GM21576 (cell line): Measurements from ENCODE around the gene MED29.

ENCODE experiments used
- ATAC-seq: cut with Tn5 transposase; IDR thresholded peaks from one replicate; pipeline ENCODE4 v1.9.1; 2021; ENCODE audit warnings: mild to moderate bottlenecking, moderate library complexity; ENCODE audit not compliant: unreplicated experiment

Gene MED29

DNA sequence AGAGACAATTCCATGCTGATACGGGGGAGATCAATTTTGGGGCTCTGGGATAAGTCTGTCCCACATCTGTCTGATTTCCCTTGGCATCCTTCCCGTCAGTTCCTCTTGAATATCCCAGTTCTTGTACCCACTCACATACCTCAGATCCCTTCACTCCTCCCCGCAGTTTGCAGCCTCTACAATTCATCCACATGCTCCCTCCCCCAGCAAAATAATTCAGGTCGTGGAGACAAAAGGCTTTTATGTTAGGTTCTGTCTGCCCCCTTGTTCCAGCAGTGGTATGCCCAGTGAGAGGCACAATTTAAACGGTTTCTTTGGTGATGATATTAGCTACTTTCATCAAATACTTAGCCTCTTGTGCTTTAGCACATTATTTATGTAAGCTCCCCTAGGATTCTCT, 35.0 kb downstream of the MED29 start:
- ATAC-seq = no peak

DNA sequence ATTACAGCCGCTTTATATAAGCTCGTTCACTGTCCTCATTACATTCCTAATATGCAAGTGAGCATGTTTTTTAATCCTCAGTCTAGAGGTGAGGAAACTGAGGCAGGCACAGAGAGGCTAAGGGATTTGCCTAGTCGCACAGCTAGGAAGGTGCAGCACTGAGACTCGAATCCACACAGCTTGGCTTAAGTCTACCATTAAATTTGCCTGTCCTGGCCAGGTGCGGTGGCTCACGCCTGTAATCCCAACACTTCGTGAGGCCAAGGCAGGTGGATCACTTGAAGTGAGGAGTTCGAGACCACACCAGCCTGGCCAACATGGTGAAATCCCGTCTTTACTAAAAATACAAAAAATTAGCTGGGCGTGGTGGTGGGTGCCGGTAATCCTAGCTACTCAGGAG, 36.5 kb downstream of the MED29 start:
- no peak for ATAC-seq

DNA sequence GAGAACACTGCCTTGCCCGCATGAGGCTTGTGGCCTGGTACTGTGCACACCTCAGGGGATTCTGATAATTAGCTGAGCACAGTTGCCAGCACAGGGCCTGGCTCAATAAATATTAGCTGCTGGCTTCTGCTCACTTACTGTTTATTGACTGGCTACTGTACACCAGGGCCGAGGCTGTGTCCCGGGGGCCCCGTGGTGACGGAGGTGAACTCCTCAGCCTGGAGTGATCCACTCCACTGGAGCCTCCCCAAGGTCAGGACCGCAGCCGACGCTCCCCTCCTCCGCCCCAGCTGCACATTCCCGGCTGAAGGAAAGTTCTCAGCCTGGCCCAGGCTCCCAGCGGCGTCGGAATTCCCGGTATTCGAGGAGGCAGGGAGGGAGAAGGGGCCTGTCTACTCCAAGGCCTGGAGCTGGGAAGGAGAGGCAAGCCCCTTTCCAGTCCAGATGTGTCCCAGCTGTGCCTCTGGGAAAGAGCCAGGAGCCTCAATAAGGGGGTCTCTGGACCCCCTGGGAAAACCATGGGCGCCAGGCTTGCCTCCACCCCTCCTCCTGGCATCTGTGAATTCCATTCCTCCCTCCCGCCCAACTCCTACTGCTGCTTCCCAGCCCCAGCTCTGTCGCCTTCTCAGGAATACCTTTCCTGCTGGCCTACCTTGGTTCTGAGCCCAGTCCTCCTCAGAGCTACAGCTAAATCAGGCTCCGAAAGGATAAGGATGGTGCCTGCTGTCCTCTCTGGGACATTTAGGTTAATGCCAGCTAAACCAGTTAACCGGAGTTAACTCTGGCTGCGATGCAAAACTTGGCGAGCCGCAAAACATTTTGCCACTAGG, 37.3 kb downstream of the MED29 start:
- ATAC-seq = no peak

DNA sequence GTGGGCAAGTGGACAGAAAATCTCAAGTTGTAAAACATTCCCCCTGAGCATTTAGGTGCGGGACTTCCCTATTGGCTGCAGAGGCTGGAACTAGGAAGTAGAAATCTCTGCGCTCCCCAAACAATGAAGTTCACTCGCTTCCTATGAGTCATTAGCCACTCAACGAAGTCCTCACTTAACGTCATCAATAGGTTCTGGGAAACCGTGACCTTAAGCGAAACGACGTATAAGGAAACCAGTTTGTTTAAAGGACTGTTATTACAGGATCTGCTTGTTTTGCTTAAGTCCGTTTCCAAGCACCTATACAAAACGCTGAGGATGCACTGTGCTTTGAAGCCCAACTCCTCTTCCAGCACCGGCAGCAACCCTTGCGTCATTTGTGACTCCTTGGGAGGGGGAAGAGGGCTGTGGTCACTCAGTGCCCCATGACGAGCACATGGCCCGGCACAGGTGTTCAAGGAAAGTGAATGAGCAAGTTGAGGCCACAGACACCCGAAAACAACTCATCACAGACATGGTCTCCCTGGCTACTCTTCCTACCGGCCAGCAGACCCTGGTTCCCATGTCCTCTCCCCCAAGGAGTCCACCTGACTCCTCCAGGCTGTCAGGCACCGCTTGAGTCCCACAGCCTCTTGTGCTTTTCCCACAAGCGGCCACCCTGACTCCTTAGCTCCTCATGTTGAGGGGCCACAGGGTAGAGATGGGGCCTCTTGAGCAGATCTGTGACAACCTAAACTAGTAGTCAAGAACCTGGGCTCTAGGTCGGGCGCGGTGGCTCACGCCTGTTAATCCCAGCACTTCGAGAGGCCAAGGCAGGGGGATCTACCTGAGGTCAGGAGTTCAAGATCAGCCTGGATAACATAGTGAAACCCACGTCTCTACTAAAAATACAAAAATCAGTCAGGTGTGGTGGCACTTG, 39.8 kb downstream of the MED29 start:
- ATAC-seq = no peak

DNA sequence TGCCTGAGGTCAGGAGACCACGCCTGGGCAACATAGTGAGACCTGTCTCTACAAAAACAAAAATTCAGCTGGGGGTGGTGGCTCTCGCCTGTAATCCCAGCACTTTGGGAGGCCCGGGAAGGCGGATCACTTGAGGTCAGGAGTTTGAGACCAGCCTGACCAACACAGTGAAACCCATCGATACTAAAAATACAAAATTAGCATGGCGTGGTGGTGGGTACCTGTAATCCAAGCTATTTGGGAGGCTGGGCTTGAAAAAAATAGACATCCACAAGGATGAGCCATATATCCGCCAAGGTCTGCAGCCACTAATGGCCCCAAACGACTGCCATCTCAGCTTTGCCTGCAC, 41.5 kb downstream of the MED29 start:
- ATAC-seq = no peak

DNA sequence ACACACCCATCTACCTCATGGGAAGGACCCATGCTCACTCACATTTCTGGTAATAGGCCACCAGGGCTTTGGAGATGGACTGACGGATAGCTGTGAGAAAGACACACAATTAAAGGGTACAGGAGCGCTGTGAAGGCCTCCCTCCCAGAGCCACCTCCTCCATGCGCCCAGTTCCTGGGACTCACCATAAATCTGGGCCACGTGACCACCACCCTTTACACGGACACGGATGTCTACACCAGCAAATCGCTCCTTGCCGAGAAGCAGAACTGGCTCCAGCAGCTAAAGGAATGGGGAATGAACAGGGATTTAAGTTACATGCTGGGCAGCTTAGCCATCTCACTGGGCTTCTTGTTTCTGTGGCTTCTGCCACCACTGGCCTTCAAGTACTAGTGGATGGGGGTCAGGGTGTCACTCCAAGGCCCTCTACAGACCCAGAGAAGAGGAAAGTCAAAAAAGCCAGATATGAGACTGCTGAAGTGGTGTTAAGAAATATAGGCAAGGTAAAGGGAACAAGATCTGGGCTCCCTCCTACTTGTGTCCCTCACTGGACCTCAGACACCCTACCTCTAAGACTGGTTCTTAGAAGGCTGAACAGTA, 42.4 kb downstream of the MED29 start:
- ATAC-seq = no peak

DNA sequence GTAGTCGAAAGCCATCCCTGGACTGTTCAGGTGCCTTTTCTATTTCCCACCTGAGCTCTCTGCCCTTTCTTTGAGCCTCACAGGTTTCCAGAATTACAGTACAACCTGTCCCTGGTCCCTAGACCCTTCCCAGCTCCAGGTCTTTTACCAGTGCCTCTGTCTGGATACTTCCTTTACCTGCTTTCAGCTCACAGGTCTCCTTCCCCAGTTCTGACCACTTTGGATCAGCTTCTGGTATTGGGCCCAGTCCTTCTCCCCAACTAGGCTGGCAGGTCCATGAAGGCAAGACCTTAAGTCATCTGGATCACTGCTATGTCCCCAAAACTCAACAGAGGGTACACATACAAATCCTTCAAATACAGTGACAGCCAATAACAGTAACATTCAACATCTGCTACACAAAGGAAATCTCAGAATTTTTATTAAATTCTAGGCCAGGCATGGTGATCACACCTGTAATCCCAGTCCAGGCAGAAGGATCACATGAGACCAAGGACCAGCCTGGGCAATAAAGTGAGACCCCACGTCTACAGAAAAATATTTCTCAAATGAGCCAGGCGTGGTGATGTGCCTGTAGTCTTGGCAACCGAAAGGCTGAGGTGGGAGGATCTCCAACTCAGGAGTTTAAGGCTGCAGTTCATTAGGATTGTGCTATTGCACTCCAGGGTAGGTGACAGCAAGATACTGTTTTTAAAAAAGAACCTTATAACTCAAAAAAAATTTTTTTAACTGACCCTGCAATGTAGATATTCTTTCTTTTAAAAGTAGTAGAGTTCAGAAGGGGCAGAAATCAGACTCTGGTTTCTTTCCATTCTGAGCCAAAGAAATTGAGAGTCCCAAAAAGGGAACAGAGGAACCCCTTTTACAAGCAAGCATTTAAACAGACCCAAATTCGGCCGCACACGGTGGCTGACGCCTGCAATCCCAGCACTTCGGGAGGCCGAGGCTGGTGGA, 43.2 kb downstream of the MED29 start:
- ATAC-seq = no peak

DNA sequence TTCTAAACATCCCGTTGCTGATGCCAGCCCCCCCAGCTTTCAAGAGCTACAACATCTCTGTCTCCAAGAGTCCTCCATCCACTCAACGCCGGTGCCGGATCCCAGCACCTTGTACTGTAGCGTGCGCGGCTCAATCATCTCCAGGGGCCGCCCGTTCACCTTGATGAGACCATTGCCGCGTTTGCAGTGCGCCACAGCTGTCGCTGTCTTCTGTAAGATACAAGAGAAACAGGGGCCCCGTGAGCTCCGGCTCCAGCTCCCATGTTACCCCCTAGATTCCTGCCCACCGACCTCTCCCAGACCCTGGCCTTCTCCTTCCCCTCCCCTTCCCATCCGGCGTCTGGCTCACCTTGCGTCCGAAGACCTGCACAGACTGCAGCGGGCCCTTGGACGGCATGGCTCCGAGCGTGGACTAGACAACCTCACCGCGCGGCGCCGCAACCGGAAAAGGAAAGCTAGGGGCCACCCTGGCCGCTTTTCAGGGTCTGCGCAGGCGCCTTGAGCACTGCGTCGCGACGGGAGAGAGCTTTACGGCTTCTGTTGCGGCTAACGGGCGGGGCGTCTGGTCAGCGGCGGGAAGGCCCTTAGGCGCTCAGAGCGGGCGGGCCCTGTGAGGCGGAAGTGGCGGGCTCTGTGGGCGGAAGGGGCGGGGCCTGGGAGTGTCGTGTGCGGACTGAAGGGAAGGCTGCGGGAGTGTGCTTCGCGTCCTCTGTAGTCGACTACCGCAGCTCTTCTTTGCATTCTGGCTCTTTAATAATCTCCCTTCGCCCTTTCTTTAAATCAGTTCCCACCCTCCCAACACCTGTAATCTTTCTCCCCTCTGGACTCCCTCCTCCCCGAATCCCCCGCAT, 44.5 kb downstream of the MED29 start, which contains the start of gene RPS16:
TSS of gene RPS16 (minus strand) at position 451 of the 851 bp plus-strand sequence. CDS start at position 397, 54 bp downstream.
- ATAC-seq = peak; percentile 76

DNA sequence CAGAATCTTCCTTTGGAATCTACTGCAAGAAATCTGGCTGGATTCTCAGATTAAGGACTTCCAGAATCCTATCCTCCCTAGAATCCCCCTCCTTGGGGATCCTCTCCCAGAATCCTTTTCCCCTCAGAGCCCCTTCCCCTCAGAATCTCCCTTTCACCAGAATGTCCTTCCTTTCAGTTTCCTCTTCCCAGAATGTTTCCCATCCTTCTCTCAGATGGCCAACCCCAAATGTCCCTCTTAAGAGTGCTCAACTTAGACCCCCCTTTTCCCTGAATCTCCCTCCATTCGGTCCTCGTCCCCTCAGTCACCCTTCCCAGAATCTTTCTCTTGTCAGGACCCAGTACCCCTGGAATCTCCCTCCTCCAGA, 45.2 kb downstream of the MED29 start:
- no peak for ATAC-seq

DNA sequence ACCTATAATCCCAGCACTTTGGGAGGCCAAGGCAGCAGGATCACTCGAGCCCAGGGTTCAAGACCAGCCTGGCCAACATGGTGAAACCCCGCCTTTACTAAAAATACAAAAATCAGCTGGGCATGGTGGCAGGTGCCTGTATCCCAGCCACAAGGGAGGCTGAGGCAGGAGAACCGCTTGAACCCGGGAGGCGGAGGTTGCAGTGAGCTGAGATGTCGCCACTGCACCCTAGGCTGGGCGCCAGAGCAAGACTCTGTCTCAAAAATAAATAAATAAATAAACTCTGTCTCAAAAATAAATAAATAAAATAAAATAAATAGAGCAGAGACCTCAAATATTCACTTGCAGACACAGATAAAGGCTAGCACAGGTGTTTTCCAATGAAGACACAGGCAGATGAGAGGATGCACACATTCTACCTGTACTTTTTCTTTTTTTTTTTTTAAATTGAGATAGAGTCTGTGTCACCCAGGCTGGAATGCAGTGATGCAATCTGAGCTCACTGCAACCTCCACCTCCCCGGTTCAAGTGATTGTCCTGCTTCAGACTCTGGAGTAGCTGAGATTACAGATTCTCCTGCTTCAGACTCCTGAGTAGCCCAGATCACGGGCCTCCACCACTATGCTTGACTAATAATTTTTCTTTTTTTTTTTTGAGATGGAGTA, 47.2 kb downstream of the MED29 start:
- ATAC-seq = no peak

DNA sequence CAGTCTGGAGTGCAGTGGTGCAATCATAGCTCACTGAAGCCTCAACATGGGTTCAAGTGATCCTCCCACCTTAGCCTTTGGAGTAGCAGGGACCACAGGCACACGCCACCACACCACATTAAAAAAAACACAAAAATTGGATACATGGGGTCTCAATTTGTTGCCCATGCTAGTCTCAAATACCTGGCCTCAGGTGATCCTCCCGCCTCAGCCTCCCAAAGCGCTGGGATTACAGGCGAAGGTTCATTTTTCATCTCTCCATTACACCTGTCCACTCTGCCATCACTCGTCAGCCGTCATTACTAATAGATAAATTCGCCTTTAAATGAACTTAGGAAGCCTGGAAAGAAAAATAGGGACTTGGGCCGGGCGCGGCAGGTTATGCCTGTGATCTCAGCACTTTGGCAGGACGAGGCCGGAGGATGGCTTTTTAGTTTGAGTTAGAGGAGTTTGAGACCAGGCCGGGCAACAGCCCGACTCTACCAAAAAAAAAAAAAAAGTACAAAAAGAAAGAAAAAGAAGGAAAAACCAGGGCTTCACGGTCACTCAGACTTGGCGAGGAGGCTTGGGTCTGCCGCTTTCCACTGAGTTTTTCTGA, 53.5 kb downstream of the MED29 start:
- no peak for ATAC-seq

DNA sequence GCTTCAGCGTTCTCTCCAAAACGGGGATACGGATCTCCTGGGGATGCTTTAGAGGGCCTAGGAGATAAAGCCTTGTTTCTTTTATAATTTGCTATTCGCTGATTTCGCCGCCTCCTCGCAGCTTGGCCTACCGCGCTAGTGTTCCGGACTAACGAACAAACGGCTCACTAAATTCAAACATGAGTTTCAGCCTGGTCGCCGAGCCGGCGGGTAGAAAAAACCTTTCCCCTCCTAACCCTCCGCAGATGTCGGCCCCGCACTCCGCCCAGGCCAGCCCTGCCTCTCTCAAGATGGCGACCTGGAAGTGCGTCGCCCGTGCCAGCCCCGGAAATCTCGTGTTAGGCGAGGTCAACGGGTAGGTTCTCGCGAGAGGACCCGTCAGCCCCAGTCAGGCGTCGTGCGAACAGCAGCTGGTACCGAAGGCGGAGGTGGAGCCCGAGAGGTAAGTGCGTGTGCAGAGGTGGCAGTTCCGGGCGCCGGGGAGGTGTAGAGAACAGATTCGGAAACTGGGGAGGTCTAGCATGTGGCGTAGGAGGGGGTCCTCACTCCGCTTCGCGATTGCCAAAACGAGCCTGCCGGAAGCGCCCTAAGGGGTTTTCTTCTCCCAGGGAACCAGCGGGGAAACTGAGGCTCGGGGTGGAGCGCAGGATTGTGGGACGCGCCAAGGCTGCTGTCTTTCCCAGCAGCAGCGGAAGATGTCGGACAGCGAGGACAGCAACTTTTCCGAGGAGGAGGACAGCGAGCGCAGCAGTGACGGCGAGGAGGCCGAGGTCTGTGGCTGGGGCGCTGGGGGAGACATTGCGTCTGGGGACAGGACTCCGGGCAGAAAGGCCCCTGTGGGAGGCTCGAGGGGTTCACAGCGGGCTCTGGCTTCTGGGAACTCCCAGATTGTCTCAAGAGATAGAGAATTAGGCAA, 54.3 kb downstream of the MED29 start, which contains the start of gene SUPT5H:
TSS of gene SUPT5H (plus strand) at position 387 of the 916 bp plus-strand sequence. CDS start at position 696, 309 bp downstream.
- ATAC-seq = peak; percentile 70

DNA sequence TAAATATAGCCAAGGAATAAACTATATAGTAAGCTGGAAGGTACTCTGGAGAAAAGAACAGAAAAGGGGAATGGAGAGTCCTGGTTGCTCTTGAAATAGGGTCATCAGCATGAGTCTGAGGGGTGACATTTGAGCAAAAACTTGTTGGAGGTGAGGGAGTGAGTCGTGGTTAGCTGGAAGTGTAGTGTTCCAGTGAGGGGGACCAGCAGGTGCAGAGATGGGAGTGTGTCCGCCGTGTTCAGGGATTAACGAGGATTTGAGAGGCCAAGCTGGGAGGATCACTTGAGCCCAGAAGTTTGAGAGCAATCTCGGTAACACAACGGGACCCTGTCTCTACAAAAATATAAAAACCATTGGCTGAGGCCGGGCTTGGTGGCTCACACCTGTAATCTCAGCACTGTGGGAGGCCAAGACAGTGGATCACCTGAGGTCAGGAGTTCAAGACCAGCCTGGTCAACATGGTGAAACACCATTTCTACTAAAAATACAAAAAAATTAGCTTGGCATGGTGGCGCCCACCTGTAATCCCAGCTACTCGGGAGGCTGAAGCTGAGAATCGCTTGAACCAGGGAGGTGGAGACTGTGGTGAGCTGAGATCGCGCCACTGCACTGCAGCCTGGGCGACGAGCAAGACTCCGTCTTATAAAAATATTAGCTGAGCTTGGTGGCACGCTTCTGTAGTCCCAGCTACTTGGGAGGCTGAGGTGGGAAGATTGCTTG, 55.3 kb downstream of the MED29 start:
- ATAC-seq = no peak

DNA sequence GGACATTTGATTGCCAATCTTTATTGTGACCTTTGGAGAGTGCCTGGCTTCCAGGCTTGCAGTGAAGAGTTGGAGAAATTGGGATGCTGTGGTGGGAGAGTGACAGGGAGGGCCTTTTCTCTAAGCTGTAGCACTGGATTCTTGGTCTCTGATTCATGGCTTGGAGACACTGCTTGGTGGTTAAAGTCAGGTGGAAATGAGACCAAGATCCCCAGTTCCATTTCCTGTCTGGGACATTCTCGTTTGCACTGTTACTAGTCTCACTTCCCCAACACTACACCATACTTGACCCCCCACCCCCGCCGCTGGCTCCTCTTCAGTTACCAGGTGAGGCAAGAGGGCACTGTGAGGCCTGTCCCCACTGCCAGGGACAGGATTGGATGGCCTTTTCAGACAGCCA, 57.1 kb downstream of the MED29 start:
- ATAC-seq = no peak

DNA sequence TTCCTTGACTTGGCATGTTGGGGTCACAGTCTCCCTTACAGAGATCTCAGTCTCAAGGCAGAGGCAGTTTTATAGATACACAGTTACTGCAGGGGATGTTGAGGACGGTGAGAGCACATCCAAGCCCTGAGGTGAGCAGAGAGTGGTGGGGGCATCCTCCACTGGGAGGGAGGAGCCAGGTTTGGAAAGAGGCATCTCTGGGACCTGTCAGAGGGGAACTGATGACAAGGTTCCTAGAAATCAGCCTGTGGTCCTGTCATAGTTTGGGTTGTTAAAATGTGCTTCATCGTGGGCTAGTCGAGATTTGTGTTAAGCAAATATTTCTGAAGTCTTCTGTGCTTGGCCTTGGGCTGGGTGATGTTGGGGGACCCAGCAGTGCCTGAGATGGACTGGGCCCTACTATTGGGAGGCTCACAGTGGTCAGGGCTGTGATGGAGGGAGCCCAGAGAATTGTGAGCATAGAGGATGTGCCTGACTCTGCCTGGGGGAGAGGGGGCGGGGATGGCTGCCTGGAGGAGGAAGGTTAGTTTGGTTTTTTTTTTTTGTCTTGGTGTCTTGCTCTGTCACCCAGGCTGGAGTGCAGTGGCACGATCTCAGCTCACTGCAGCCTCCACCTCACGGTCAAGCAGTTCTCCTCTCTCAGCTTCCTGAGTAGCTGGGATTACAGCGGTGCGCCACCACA, 58.1 kb downstream of the MED29 start:
- no peak for ATAC-seq
